OCI-LY3 (cell line): ENCODE data around the gene CEMIP2.

Experiments used
- EZH2phosphoT487 ChIP-seq: fragments of 200-600 bp; shearing (Covaris generic); IDR thresholded peaks from 2 replicates; pipeline ENCODE4 v1.6.1; 2018; ENCODE audit warnings: antibody characterized with exemption, mixed run types, low read depth
- TF ChIP-seq, protein P1 (sequence below): fragments of 200-600, 300-600 bp; sonication (generic); IDR thresholded peaks from 2 replicates; pipeline ENCODE4 v1.5.1; 2014; ENCODE audit warnings: antibody characterized with exemption, low read length, low read depth

- no peak for TF ChIP-seq EZH2phosphoT487
- TF ChIP-seq, protein P1, sequence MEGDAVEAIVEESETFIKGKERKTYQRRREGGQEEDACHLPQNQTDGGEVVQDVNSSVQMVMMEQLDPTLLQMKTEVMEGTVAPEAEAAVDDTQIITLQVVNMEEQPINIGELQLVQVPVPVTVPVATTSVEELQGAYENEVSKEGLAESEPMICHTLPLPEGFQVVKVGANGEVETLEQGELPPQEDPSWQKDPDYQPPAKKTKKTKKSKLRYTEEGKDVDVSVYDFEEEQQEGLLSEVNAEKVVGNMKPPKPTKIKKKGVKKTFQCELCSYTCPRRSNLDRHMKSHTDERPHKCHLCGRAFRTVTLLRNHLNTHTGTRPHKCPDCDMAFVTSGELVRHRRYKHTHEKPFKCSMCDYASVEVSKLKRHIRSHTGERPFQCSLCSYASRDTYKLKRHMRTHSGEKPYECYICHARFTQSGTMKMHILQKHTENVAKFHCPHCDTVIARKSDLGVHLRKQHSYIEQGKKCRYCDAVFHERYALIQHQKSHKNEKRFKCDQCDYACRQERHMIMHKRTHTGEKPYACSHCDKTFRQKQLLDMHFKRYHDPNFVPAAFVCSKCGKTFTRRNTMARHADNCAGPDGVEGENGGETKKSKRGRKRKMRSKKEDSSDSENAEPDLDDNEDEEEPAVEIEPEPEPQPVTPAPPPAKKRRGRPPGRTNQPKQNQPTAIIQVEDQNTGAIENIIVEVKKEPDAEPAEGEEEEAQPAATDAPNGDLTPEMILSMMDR, result no peak
These were observed 1.9 kb upstream of the CEMIP2 start for GRCh38 chr9:71770170-71770569.
